BJ (cell line): ENCODE data around the gene SUMO4. TPM values are rescaled to one million over a fixed set of nuclear protein-coding genes. Genes with fewer than 3 reads are reported as not detected.

Experiments used
- CTCF ChIA-PET: fragments of 350-600 bp; formaldehyde crosslinking; extraction: SDS; loops from one replicate; lab custom pipeline; 2021; ENCODE audit warnings: antibody characterized with exemption, inconsistent platforms; lab: Yijun Ruan, JAX
- POLR2A ChIA-PET: fragments of 300-600 bp; sonication (Branson Sonifier 250); formaldehyde crosslinking; extraction: SDS; loops from one replicate; lab custom pipeline; 2021; ENCODE audit warnings: antibody characterized with exemption; lab: Charles Lee
- DNase-seq: peaks from one replicate; pipeline ENCODE4 v3.0.0-alpha.2; 2011; ENCODE audit warnings: low read depth
- H3K27me3 ChIP-seq: 2 replicates; pipeline ENCODE4 v1.6.0; 2011; ENCODE audit warnings: low read length; ENCODE audit not compliant: control insufficient read depth, insufficient read depth
- H3K36me3 ChIP-seq: 2 replicates; pipeline ENCODE4 v1.5.1; 2011; ENCODE audit warnings: low read length; ENCODE audit not compliant: control insufficient read depth, insufficient read depth
- H3K4me3 ChIP-seq: 2 replicates; pipeline ENCODE4 v1.5.1; 2011; ENCODE audit warnings: low read depth, mild to moderate bottlenecking, control low read depth, low read length
- polyA plus RNA-seq: library from polyadenylated mRNA; depleted of rRNA; stranded (reverse); fragments of >200 nt; gene quantifications from 2 replicates; pipeline ENCODE4 v1.2.3, GENCODE V29; 2011
- TF ChIP-seq, protein P1 (sequence below): IDR thresholded peaks from 2 replicates; pipeline ENCODE4 v1.5.1; 2011; ENCODE audit warnings: low read depth, mild to moderate bottlenecking, control low read depth, inconsistent platforms, low read length, moderate library complexity; ENCODE audit not compliant: insufficient read depth

Gene SUMO4
- polyA plus RNA-seq, 1 experiment = not detected

DNA sequence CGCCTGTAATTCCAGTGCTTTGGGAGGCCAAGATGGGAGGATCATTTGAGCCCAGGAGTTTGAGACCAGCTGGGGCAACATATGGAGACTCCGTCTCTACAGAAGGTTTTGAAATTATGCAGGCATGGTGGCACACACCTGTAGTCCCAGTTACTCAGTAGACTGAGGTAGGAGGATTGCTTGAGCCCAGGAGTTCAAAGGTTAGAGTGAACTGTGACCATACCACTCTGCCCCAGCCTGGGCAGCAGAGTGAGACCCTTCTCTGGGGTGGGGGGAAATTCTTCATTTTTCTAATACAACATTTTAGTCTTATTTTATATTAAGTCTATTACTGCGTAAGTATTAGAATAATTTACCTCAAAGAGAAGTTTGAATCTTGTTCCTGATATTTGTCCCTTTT, 20.1 kb upstream of the SUMO4 start:
- CTCF ChIA-PET = no interaction called here
- DNase-seq = no peak
- Histone ChIP-seq H3K27me3 (no peaks in the 10 kb centered on the region), H3K4me3 (no peak overlapping the region), H3K36me3 (peaks cover 10% of the 10 kb centered on the region)
- POLR2A ChIA-PET = no interaction called here
- TF ChIP-seq, protein P1, sequence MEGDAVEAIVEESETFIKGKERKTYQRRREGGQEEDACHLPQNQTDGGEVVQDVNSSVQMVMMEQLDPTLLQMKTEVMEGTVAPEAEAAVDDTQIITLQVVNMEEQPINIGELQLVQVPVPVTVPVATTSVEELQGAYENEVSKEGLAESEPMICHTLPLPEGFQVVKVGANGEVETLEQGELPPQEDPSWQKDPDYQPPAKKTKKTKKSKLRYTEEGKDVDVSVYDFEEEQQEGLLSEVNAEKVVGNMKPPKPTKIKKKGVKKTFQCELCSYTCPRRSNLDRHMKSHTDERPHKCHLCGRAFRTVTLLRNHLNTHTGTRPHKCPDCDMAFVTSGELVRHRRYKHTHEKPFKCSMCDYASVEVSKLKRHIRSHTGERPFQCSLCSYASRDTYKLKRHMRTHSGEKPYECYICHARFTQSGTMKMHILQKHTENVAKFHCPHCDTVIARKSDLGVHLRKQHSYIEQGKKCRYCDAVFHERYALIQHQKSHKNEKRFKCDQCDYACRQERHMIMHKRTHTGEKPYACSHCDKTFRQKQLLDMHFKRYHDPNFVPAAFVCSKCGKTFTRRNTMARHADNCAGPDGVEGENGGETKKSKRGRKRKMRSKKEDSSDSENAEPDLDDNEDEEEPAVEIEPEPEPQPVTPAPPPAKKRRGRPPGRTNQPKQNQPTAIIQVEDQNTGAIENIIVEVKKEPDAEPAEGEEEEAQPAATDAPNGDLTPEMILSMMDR = no peak

DNA sequence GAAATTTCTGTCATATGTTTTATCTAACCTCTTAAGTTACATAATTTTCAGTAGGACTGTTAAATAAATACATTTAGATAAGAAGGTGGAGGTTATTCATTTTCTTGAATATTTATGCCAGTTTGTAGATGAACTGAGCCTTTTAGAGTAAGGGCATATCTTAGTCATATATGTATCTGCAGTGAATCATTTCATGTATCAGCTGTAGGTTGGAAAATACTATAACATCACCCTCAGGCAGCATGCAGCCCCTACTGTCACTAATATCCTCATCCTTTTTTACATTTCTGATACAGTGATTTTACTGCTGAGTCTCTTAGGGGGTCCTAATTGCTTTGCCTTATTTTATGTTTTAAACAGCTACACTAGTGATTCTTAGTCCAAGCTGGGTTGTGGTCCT, 19.5 kb upstream of the SUMO4 start:
- CTCF ChIA-PET = no interaction called here
- no peak for DNase-seq

DNA sequence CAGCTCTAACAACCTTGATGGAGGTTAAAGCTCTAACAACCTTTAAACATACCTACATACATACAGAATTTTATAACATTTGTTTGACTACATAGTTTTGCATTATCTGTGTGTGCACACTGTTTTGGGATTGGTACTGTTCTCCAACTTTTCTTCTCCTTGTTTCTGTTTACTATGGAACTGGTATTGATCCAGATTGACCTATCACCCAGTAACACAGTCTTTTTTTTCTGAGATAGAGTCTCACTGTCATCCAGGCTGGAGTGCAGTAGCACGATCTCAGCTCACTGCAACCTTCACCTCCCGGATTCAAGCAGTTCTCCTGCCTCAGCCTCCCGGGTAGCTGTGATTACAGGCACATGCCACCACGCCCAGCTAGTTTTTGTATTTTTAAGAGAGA, 16.7 kb upstream of the SUMO4 start:
- Histone ChIP-seq H3K36me3 (peaks cover 8% of the 10 kb centered on the region), H3K27me3 (no peaks in the 10 kb centered on the region), H3K4me3 (no peak overlapping the region)
- POLR2A ChIA-PET = no interaction called here
- CTCF ChIA-PET = no interaction called here
- TF ChIP-seq, protein P1 = no peak
- DNase-seq = no peak

More for the DNA sequence above, 19.5 kb upstream of the SUMO4 start:
- peaks cover 10% of the 10 kb centered on the region for H3K36me3 ChIP-seq
- POLR2A ChIA-PET = no interaction called here
- TF ChIP-seq, protein P1 = no peak
- H3K27me3 ChIP-seq = no peaks in the 10 kb centered on the region
- no peak overlapping the region for H3K4me3 ChIP-seq

DNA sequence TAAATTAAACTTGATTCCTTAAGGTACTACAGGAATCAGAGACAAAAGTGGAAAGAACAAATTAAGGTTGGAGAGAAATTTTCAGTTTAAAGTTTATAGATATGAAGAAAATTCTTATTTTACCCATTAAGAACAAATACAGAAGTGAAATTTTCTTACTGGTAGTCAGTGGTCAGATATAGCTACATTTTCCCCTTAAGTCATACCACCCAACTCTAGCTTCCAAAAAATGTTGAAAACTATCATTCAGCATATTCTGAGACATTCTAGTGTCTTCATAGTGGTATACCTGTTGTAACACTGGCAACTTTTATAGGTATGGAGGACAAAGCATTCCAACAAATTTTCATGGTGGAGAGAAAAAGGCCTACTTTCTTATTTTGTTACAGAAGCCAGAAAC, 15.6 kb upstream of the SUMO4 start:
- ChIA-PET CTCF (no interaction called here), POLR2A (no interaction called here)
- H3K36me3 ChIP-seq = peaks cover 3% of the 10 kb centered on the region; the same call in 1 of the 2 replicates

DNA sequence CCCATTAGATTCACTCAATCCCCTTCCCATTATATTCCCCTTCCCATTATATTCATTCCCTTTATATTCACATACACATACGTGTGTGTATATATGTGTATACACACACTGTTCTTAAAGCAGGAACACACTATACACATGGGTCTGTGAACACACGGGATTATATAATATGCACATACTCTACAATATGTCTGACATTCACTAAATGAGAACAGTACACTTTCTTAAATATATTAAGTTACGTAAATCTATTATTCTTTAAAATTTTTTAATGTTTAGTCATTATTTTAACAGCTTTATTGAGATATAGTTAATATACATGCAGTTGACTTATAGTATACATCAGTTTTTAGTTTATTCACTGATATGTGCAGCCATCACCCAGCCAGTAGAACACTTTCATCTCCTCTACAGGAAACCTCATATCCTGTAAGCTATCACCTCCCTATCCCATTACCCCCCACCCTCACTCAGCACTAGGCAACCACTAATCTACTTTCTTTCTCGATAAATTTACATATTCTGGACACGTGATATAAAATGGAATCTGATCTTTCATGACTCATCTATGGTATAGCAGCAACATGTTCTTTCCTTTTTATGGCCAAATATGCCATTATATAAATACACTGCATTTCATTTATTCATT, 13.9 kb upstream of the SUMO4 start:
- peaks cover 3% of the 10 kb centered on the region; the same call in 1 of the 2 replicates for H3K36me3 ChIP-seq
- ChIA-PET POLR2A (no interaction called here), CTCF (no interaction called here)
- no peak for DNase-seq
- TF ChIP-seq, protein P1 = no peak
- H3K4me3 ChIP-seq = no peak overlapping the region
- no peaks in the 10 kb centered on the region for H3K27me3 ChIP-seq

More for the DNA sequence above, 15.6 kb upstream of the SUMO4 start:
- DNase-seq = no peak
- H3K27me3 ChIP-seq = no peaks in the 10 kb centered on the region
- TF ChIP-seq, protein P1 = no peak
- no peak overlapping the region for H3K4me3 ChIP-seq
